Measurements from ENCODE around the gene HLX. TPM values are rescaled to one million over a fixed set of nuclear protein-coding genes. Genes with fewer than 3 reads are reported as not detected.

The HLX gene
- total RNA-seq, 1 experiment from 2014 or later: 1.8 TPM

GRCh38 chr1:220873868-220874655 is 5.2 kb upstream of the HLX start:
- Histone ChIP-seq H3K4me3 (replicated peaks in 1 of 2; ENCODE audit: low read depth in 1 of 2, low read length in 2 of 2) (no peak overlapping the region), H3K4me2 (ENCODE audit: low read length) (no peak overlapping the region), H4K20me1 (ENCODE audit: insufficient read depth) (no peaks in the 10 kb centered on the region), H3K79me2 (ENCODE audit: insufficient read depth, low read length) (no peaks in the 10 kb centered on the region), H3K4me1 (ENCODE audit: control insufficient read depth in 1 of 2, insufficient read depth in 2 of 2, low read length in 2 of 2) (peaks cover 0 to 4% of the 10 kb centered on the region in 2 experiments; a peak in 1 of 4 replicates), H3K27me3 (ENCODE audit: insufficient read depth, low read length) (no peaks in the 10 kb centered on the region), H2AFZ (ENCODE audit: low read depth, low read length, poor library complexity, severe bottlenecking) (no peak overlapping the region), H3K27ac (ENCODE audit: low read depth, low read length) (no peak overlapping the region), H3K9me3 (ENCODE audit: control insufficient read depth in 1 of 2, insufficient read depth in 1 of 2, low read depth in 1 of 2, low read length in 2 of 2) (no peaks in the 10 kb centered on the region), H3K9me2 (ENCODE audit: insufficient read depth) (no peaks in the 10 kb centered on the region), H3K9ac (ENCODE audit: low read length) (no peak overlapping the region), H3K36me3 (ENCODE audit: control insufficient read depth in 1 of 2, insufficient read depth in 2 of 2, low read length in 2 of 2) (no peaks in the 10 kb centered on the region)
- POLR2A ChIA-PET: no interaction called here
- CTCF ChIA-PET: interaction anchor here (1.3 to 1.5 kb wide), 3 partner anchors 34 to 390 kb away, joined by 3 to 7 read pairs (median 4); no protein-coding TSS in a partner anchor
- intact Hi-C loops (cut with micrococcal nuclease): loop anchor here (1.0 to 10.0 kb wide), 4 partner anchors 329 to 1581 kb away; no protein-coding TSS in a partner anchor
- peak; percentile 62 to 82 (median 63) for TF ChIP-seq CTCF (IDR thresholded peaks at IDR 0.05 in 2 of 3, conservative IDR thresholded peaks at IDR 0.05 in 1 of 3; ENCODE audit: borderline replicate concordance in 1 of 3, insufficient read depth in 1 of 3, low read depth in 2 of 3, low read length in 2 of 3)
- no peak for TF ChIP-seq MAX (IDR thresholded peaks at IDR 0.05)
- peak; percentile 83 for TF ChIP-seq RAD21 (IDR thresholded peaks at IDR 0.05; ENCODE audit: low read depth)
- no peak for TF ChIP-seq JUND (IDR thresholded peaks at IDR 0.05)
- no peak for TF ChIP-seq SP1 (IDR thresholded peaks at IDR 0.05; ENCODE audit: low read depth)
- no peak for TF ChIP-seq POLR2AphosphoS5 (IDR thresholded peaks at IDR 0.05; ENCODE audit: low read depth, low read length)
- TF ChIP-seq FOSL1 (IDR thresholded peaks at IDR 0.05; ENCODE audit: low read depth): no peak
- ATAC-seq: peak; percentile 57
- peak; percentile 16 for DNase-seq (ENCODE audit: low read depth, low spot score)
- RAD21 ChIA-PET (ENCODE audit: low non-redundant PET in 1 of 2, low total read pairs in 2 of 2, uncharacterized antibody in 2 of 2, unreplicated experiment in 2 of 2): no interaction called here
- BruUV-seq (replicated peaks): no TSS peak

Data from HCT116 (cell line).